Ascending aorta (tissue), 2 donors: ENCODE measurements around the gene RILP. TPM values are rescaled to one million over a fixed set of nuclear protein-coding genes. Genes with fewer than 3 reads are reported as not detected.

Experiments used
- DNase-seq, 2 donors: peaks; one replicate each; pipeline ENCODE4 v3.0.0-alpha.2; 2019; ENCODE audit warnings: low spot score in 2 of 2
- H3K27ac ChIP-seq, 2 donors: fragments of 200-600 bp; sonication (generic); one replicate each; pipeline ENCODE4 v1.5.1; 2016 to 2017; ENCODE audit warnings: mild to moderate bottlenecking in 1 of 2
- H3K27me3 ChIP-seq: fragments of 200-600 bp; sonication (generic); one replicate; pipeline ENCODE4 v1.5.1; 2017
- H3K36me3 ChIP-seq, 2 donors: fragments of 200-600 bp; sonication (generic); one replicate each; pipeline ENCODE4 v1.5.1; 2016
- H3K4me1 ChIP-seq, 2 donors: fragments of 200-600 bp; sonication (generic); one replicate each; pipeline ENCODE4 v1.5.1; 2016 to 2017; ENCODE audit warnings: mild to moderate bottlenecking in 1 of 2
- H3K4me3 ChIP-seq, 2 donors: fragments of 200-600 bp; sonication (generic); one replicate each; pipeline ENCODE4 v1.5.1; 2016 to 2017; ENCODE audit warnings: mild to moderate bottlenecking in 1 of 2
- H3K9me3 ChIP-seq, 2 donors: fragments of 200-600 bp; sonication (generic); one replicate each; pipeline ENCODE4 v1.5.1; 2016
- intact Hi-C: fragments of 100-400 bp; cut with DNase I; formaldehyde crosslinking; loops from one replicate; pipeline ENCODE4 v1.15.1; 2023
- total RNA-seq: library from RNA; depleted of rRNA; stranded (reverse); fragments of >200 nt; gene quantifications from one replicate; pipeline ENCODE4 v1.1.0, GENCODE V29; 2016
- TF ChIP-seq, protein P1 (sequence below), 3 experiments: fragments of 200-600 bp in 2 of 3; fragments of 450-650 bp in 1 of 3; sonication (generic) in 2 of 3; IDR thresholded peaks; one replicate each; pipeline ENCODE4 v1.5.1; 2016 to 2019; ENCODE audit warnings: antibody characterized with exemption in 3 of 3, mild to moderate bottlenecking in 1 of 3, moderate library complexity in 1 of 3

RILP gene
- total RNA-seq, 1 donor from 2014 or later, result 103 TPM

DNA sequence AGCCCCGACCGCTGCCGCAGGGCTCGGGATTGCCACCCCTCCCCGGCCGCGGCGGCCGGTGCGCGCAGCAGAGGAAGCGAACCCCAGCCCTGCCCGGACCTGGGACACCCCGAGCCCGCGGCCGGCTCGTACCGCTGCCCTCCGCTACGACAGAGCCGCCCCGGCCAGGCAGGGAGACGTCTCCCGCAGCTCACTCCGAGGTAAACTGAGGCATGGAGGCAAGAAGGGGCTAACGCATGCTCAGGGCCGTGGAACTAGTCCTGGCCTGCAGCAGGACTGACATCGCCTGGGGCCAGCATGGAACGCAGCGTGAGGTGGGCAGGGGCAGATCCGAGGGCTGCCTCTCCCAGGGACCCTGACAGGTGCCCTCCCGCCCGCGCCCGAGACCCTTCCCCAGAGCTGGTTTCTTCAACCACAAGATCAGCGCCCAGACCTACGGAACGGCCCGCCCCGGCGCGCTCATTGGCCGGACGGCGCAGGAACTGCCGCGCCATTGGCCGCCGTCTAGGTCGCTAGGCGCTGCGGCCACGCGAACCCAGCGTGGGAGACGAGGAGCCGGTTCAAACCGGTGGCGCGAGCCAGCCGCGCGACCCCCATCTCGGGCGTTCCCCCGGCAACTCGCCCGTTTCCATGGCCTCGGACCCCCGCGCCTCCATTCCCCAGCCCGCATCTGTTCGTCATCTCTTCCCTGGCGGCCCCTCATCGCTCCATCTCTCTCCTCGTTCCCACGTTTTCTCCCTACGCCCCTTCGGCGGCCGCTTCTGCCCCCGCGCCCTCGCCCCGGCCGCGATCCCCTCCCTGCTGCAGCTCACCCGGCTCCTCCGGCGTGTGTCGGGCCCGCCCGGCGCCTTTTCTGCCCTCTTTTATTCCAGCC lies 21.4 kb downstream of the RILP start, which contains the start of gene SLC43A2:
Gene SLC43A2, minus strand, starts transcription at position 853 of the 874 bp plus-strand sequence. CDS start 960 bp downstream, outside the sequence.
- intact Hi-C loops, result loop anchor here (1.0 to 10.0 kb wide), 3 partner anchors 21 to 263 kb away; partner anchors contain the start of genes PRPF8 and RILP

DNA sequence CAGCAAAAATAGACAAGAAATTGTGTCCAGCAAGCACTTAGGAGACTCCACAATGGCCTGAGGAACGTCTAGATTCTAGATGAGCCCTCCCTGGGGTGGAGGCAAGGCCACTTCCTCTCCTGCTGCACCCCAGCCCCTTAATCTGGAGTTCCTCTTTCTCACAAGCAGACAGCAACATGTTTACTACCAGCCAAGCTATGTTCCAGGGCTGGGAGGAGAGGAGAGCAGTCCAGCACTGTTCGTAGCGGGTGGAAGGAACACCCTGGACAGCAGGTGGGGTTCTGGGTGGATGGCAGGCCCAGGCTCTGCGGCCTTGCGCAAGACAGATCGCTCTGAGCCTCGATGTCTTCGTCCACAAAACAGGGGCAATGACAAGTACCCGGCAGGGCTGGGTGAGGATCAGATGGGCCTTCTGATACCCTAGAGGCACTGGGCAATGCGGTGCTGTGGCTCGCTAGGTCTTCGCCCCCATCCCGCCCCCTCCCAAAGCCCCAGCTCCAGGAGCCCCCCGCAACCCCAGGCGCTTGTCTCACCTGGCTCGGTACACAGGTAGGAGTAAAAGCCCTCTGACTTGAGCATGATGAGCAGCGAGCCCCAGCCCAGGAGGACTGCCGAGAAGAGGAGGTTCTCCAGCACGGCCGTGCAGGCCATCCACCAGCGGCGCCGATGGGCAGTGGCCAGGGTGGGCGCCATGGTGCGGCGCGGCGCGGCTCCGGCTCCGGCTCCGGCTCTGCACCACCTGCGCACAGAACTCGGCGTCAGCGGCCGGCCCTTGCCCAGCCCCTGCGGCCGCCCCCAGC lies 22.3 kb downstream of the RILP start:
- DNase-seq, result peak in 1 of 2 donors; percentile 72
- TF ChIP-seq, protein P1, sequence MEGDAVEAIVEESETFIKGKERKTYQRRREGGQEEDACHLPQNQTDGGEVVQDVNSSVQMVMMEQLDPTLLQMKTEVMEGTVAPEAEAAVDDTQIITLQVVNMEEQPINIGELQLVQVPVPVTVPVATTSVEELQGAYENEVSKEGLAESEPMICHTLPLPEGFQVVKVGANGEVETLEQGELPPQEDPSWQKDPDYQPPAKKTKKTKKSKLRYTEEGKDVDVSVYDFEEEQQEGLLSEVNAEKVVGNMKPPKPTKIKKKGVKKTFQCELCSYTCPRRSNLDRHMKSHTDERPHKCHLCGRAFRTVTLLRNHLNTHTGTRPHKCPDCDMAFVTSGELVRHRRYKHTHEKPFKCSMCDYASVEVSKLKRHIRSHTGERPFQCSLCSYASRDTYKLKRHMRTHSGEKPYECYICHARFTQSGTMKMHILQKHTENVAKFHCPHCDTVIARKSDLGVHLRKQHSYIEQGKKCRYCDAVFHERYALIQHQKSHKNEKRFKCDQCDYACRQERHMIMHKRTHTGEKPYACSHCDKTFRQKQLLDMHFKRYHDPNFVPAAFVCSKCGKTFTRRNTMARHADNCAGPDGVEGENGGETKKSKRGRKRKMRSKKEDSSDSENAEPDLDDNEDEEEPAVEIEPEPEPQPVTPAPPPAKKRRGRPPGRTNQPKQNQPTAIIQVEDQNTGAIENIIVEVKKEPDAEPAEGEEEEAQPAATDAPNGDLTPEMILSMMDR (IDR thresholded peaks at IDR 0.05), result no peak
- peaks cover 0 to 14% of the 10 kb centered on the region in 2 donors for H3K4me1 ChIP-seq
- H3K27me3 ChIP-seq, result no peaks in the 10 kb centered on the region
- peak overlapping the region; percentile 65 to 80 for H3K4me3 ChIP-seq
- H3K36me3 ChIP-seq, result no peaks in the 10 kb centered on the region
- intact Hi-C loops, result loop anchor here (10.0 kb wide), 1 partner anchor 263 kb away; no protein-coding TSS in a partner anchor
- peak overlapping the region; percentile 72 to 86 for H3K27ac ChIP-seq
- no peaks in the 10 kb centered on the region for H3K9me3 ChIP-seq

More for the DNA sequence above, 21.4 kb downstream of the RILP start, which contains the start of gene SLC43A2:
- peaks cover 0 to 14% of the 10 kb centered on the region in 2 donors for H3K4me1 ChIP-seq
- TF ChIP-seq, protein P1 (IDR thresholded peaks at IDR 0.05), result no peak
- no peaks in the 10 kb centered on the region for H3K27me3 ChIP-seq
- H3K36me3 ChIP-seq, result no peaks in the 10 kb centered on the region
- H3K4me3 ChIP-seq, result peak within 1 kb of the TSS; percentile 65 to 80
- H3K27ac ChIP-seq, result peak within 1 kb of the TSS; percentile 72 to 86
- no peaks in the 10 kb centered on the region for H3K9me3 ChIP-seq
- DNase-seq, result peak in 1 of 2 donors; percentile 87

GRCh38 chr17:1626333-1626732 lies 23.3 kb downstream of the RILP start:
- peak overlapping the region in 1 of 2 donors; percentile 20 for H3K27ac ChIP-seq
- peaks cover 0 to 14% of the 10 kb centered on the region in 2 donors for H3K4me1 ChIP-seq
- H3K9me3 ChIP-seq, result no peaks in the 10 kb centered on the region
- no peaks in the 10 kb centered on the region for H3K27me3 ChIP-seq
- no peak for DNase-seq
- TF ChIP-seq, protein P1 (IDR thresholded peaks at IDR 0.05), result no peak
- H3K36me3 ChIP-seq, result no peaks in the 10 kb centered on the region
- H3K4me3 ChIP-seq, result no peak overlapping the region
- intact Hi-C loops, result loop anchor here (10.0 kb wide), 1 partner anchor 262 kb away; no protein-coding TSS in a partner anchor

GRCh38 chr17:1625581-1625980 lies 24.1 kb downstream of the RILP start:
- H3K27me3 ChIP-seq, result no peaks in the 10 kb centered on the region
- no peaks in the 10 kb centered on the region for H3K36me3 ChIP-seq
- peaks cover 0 to 14% of the 10 kb centered on the region in 2 donors for H3K4me1 ChIP-seq
- H3K27ac ChIP-seq, result no peak overlapping the region
- no peak for DNase-seq
- TF ChIP-seq, protein P1 (IDR thresholded peaks at IDR 0.05), result no peak
- intact Hi-C loops, result loop anchor here (10.0 kb wide), 1 partner anchor 261 kb away; no protein-coding TSS in a partner anchor
- H3K4me3 ChIP-seq, result no peak overlapping the region
- H3K9me3 ChIP-seq, result no peaks in the 10 kb centered on the region

GRCh38 chr17:1625053-1625452 lies 24.6 kb downstream of the RILP start:
- no peaks in the 10 kb centered on the region for H3K9me3 ChIP-seq
- intact Hi-C loops, result loop anchor here (10.0 kb wide), 1 partner anchor 260 kb away; no protein-coding TSS in a partner anchor
- TF ChIP-seq, protein P1 (IDR thresholded peaks at IDR 0.05), result no peak
- H3K4me3 ChIP-seq, result no peak overlapping the region
- DNase-seq, result no peak
- peaks cover 0 to 14% of the 10 kb centered on the region in 2 donors for H3K4me1 ChIP-seq
- no peaks in the 10 kb centered on the region for H3K27me3 ChIP-seq
- H3K27ac ChIP-seq, result no peak overlapping the region
- no peaks in the 10 kb centered on the region for H3K36me3 ChIP-seq
